H1 (cell line): ENCODE results near the gene TMEM72. TPM values are rescaled to one million over a fixed set of nuclear protein-coding genes. Genes with fewer than 3 reads are reported as not detected.
A peak's percentile ranks its signal among the peaks of the same experiment; 100 is the strongest.

ENCODE experiments used
- CTCF ChIA-PET: fragments of 300-600 bp; sonication (Branson Sonifier 250); formaldehyde crosslinking; loops from one replicate; lab custom pipeline; 2021; ENCODE audit not compliant: partially characterized antibody; lab: Charles Lee
- POLR2A ChIA-PET: fragments of 300-600 bp; sonication (Branson Sonifier 250); formaldehyde crosslinking; loops from one replicate; lab custom pipeline; 2021; ENCODE audit warnings: inconsistent platforms; ENCODE audit not compliant: partially characterized antibody; lab: Charles Lee
- DNase-seq, 2 experiments: peaks; one replicate each; pipeline versions ENCODE4 v3.0.0 to v3.0.0-alpha.2; 2010 to 2022; ENCODE audit warnings: low spot score in 2 of 2, low read depth in 1 of 2, mixed read lengths in 1 of 2
- FAIRE-seq: peaks from 2 replicates; lab custom pipeline; 2011; peaks lifted over from hg19 to GRCh38; lab: Jason Lieb, UNC
- H2AFZ ChIP-seq: 2 replicates; pipeline ENCODE4 v1.8.1; 2012; ENCODE audit warnings: low read length, inconsistent platforms
- H2AK5ac ChIP-seq: 2 replicates; pipeline ENCODE4 v1.6.1; 2013; ENCODE audit warnings: low read depth, low read length
- H2BK120ac ChIP-seq: replicated peaks from 2 replicates; pipeline ENCODE3; 2013; ENCODE audit warnings: low read depth, low read length, inconsistent platforms
- H2BK12ac ChIP-seq: 2 replicates; pipeline ENCODE4 v1.6.1; 2013; ENCODE audit warnings: low read depth, low read length
- H2BK15ac ChIP-seq: 2 replicates; pipeline ENCODE4 v1.6.1; 2013; ENCODE audit warnings: low read length
- H2BK20ac ChIP-seq: 2 replicates; pipeline ENCODE4 v1.6.1; 2013; ENCODE audit warnings: low read length
- H2BK5ac ChIP-seq: 2 replicates; pipeline ENCODE4 v1.6.1; 2013; ENCODE audit warnings: low read depth, low read length
- H3K14ac ChIP-seq: 2 replicates; pipeline ENCODE4 v1.6.1; 2013; ENCODE audit warnings: inconsistent platforms; ENCODE audit not compliant: insufficient read length
- H3K18ac ChIP-seq: 2 replicates; pipeline ENCODE4 v1.6.1; 2013; ENCODE audit warnings: low read length; ENCODE audit errors: extremely low read depth
- H3K23ac ChIP-seq: 2 replicates; pipeline ENCODE4 v1.6.1; 2013; ENCODE audit warnings: inconsistent platforms; ENCODE audit not compliant: insufficient read length
- H3K23me2 ChIP-seq: 2 replicates; pipeline ENCODE4 v1.6.1; 2013; ENCODE audit warnings: low read depth, low read length
- H3K27ac ChIP-seq: 2 replicates; pipeline ENCODE4 v1.6.1; 2011; ENCODE audit warnings: low read depth, low read length, inconsistent platforms
- H3K27me3 ChIP-seq, 4 experiments: replicated peaks in 1 of 4; 1 replicate in 1 of 4; 2 replicates in 3 of 4; pipeline versions ENCODE4 v1.6.1 to v1.8.1; 2011 to 2013; ENCODE audit warnings: low read length in 3 of 4, mild to moderate bottlenecking in 3 of 4, inconsistent platforms in 2 of 4, mixed read lengths in 2 of 4, moderate library complexity in 1 of 4; ENCODE audit not compliant: control insufficient read depth in 3 of 4, insufficient read depth in 3 of 4; ENCODE audit errors: extremely low read depth in 1 of 4
- H3K36me3 ChIP-seq, 4 experiments: 2 replicates each; pipeline versions ENCODE4 v1.6.1 to v1.8.1; 2011 to 2013; ENCODE audit warnings: mild to moderate bottlenecking in 4 of 4, low read length in 3 of 4, moderate library complexity in 2 of 4, control low read depth in 1 of 4, inconsistent platforms in 1 of 4; ENCODE audit not compliant: insufficient read depth in 4 of 4, control insufficient read depth in 2 of 4
- H3K4ac ChIP-seq: replicated peaks from 2 replicates; pipeline ENCODE3; 2013; ENCODE audit warnings: low read length, low read depth, mixed read lengths, inconsistent platforms; ENCODE audit not compliant: insufficient read length
- H3K4me1 ChIP-seq, 4 experiments: replicated peaks in 1 of 4; 1 replicate in 1 of 4; 2 replicates in 3 of 4; pipeline versions ENCODE4 v1.6.1 to v1.8.1; 2011 to 2013; ENCODE audit warnings: low read length in 3 of 4, inconsistent platforms in 2 of 4, mixed read lengths in 1 of 4; ENCODE audit not compliant: insufficient read depth in 4 of 4, control insufficient read depth in 3 of 4
- H3K4me2 ChIP-seq, 2 experiments: 2 replicates each; pipeline versions ENCODE4 v1.6.1 to v1.8.1; 2011 to 2013; ENCODE audit warnings: low read depth in 2 of 2, low read length in 2 of 2, control low read depth in 1 of 2, inconsistent platforms in 1 of 2, mild to moderate bottlenecking in 1 of 2; ENCODE audit not compliant: insufficient read depth in 1 of 2
- H3K4me3 ChIP-seq, 4 experiments: fragments of 200-600, 300-600 bp in 1 of 4; sonication (generic), shearing (Covaris generic), sonication (Bioruptor Twin) in 1 of 4; 2 replicates each; pipeline versions ENCODE4 v1.5.1 to v1.8.1; 2011 to 2016; ENCODE audit warnings: low read length in 4 of 4, low read depth in 3 of 4, control low read depth in 2 of 4, inconsistent platforms in 2 of 4, mild to moderate bottlenecking in 2 of 4, mixed read lengths in 1 of 4, moderate library complexity in 1 of 4; ENCODE audit not compliant: insufficient read depth in 2 of 4; ENCODE audit errors: extremely low read depth in 1 of 4
- H3K56ac ChIP-seq: replicated peaks from 2 replicates; pipeline ENCODE3; 2013; ENCODE audit warnings: low read depth, mild to moderate bottlenecking, mixed read lengths, low read length, inconsistent platforms; ENCODE audit not compliant: insufficient read length
- H3K79me1 ChIP-seq: 2 replicates; pipeline ENCODE4 v1.6.1; 2013; ENCODE audit warnings: low read depth, low read length, control low read depth
- H3K79me2 ChIP-seq, 2 experiments: 2 replicates each; pipeline versions ENCODE4 v1.6.1 to v1.8.1; 2012 to 2013; ENCODE audit warnings: low read length in 2 of 2, mild to moderate bottlenecking in 2 of 2, inconsistent platforms in 1 of 2; ENCODE audit not compliant: insufficient read depth in 2 of 2, control insufficient read depth in 1 of 2
- H3K9ac ChIP-seq, 4 experiments: replicated peaks in 1 of 4; 1 replicate in 1 of 4; 2 replicates in 3 of 4; pipeline versions ENCODE4 v1.6.1 to v1.8.1; 2011 to 2013; ENCODE audit warnings: low read depth in 3 of 4, low read length in 3 of 4, control low read depth in 2 of 4, mild to moderate bottlenecking in 2 of 4, moderate library complexity in 2 of 4, inconsistent platforms in 1 of 4; ENCODE audit errors: extremely low read depth in 1 of 4
- H3K9me3 ChIP-seq, 2 experiments: 2 replicates each; pipeline versions ENCODE4 v1.6.1 to v1.8.1; 2012 to 2013; ENCODE audit warnings: mild to moderate bottlenecking in 2 of 2, moderate library complexity in 2 of 2, control low read depth in 1 of 2, inconsistent platforms in 1 of 2, low read depth in 1 of 2, low read length in 1 of 2, mixed read lengths in 1 of 2; ENCODE audit not compliant: insufficient read depth in 2 of 2
- H4K20me1 ChIP-seq, 2 experiments: replicated peaks in 1 of 2; 2 replicates each; pipeline versions ENCODE3 to v1.8.1; 2011 to 2013; ENCODE audit warnings: inconsistent platforms in 2 of 2, low read length in 2 of 2, mild to moderate bottlenecking in 1 of 2; ENCODE audit not compliant: insufficient read depth in 2 of 2, control insufficient read depth in 1 of 2
- H4K5ac ChIP-seq: 2 replicates; pipeline ENCODE4 v1.6.1; 2013; ENCODE audit warnings: low read length, low read depth, mixed read lengths, inconsistent platforms; ENCODE audit not compliant: insufficient read length
- H4K8ac ChIP-seq: 2 replicates; pipeline ENCODE4 v1.8.0; 2013; ENCODE audit warnings: mild to moderate bottlenecking, moderate library complexity, low read length, inconsistent platforms; ENCODE audit not compliant: insufficient read depth; ENCODE audit errors: extremely low read depth
- H4K91ac ChIP-seq: replicated peaks from 2 replicates; pipeline ENCODE3; 2013; ENCODE audit warnings: low read length, mixed read lengths, inconsistent platforms; ENCODE audit not compliant: insufficient read length
- CBX5 ChIP-seq: fragments of 300-800, 300-1000 bp; sonication (generic); IDR thresholded peaks from 2 replicates; pipeline ENCODE4 v1.7.1; 2016; ENCODE audit warnings: antibody characterized with exemption, low read length, low read depth
- CBX8 ChIP-seq: fragments of 300-800, 300-1000 bp; sonication (generic); IDR thresholded peaks from 2 replicates; pipeline ENCODE4 v1.7.1; 2016; ENCODE audit warnings: low read depth, low read length, borderline replicate concordance
- HDAC6 ChIP-seq: IDR thresholded peaks from one replicate; pipeline ENCODE4 v1.7.1; 2012; ENCODE audit warnings: low read depth, mild to moderate bottlenecking, inconsistent platforms, low read length, moderate library complexity
- JUN ChIP-seq: IDR thresholded peaks from 2 replicates; pipeline ENCODE4 v1.6.1; 2011; ENCODE audit warnings: low read depth, mild to moderate bottlenecking, improper control_type of control experiment, low read length
- KDM5A ChIP-seq: fragments of 200-600 bp; IDR thresholded peaks from 2 replicates; pipeline ENCODE4 v1.7.1; 2012; ENCODE audit warnings: mild to moderate bottlenecking, low read length, inconsistent platforms, mixed read lengths
- MAFK ChIP-seq: IDR thresholded peaks from 2 replicates; pipeline ENCODE4 v1.6.1; 2012; ENCODE audit warnings: low read depth, mild to moderate bottlenecking, improper control_type of control experiment, low read length
- POLR2AphosphoS5 ChIP-seq: IDR thresholded peaks from 2 replicates; pipeline ENCODE4 v1.6.1; 2011; ENCODE audit warnings: low read depth, low read length
- RNF2 ChIP-seq: fragments of 200-900, 300-1000 bp; sonication (generic); IDR thresholded peaks from 2 replicates; pipeline ENCODE4 v1.7.1; 2016; ENCODE audit warnings: borderline replicate concordance, low read depth, mild to moderate bottlenecking, antibody characterized with exemption, low read length; ENCODE audit not compliant: poor library complexity, severe bottlenecking; ENCODE audit errors: missing control alignments
- SP4 ChIP-seq: IDR thresholded peaks from 2 replicates; pipeline ENCODE4 v1.6.1; 2012; ENCODE audit warnings: low read length, inconsistent platforms
- TBP ChIP-seq: IDR thresholded peaks from 2 replicates; pipeline ENCODE4 v1.6.1; 2011; ENCODE audit warnings: low read depth, low read length, improper control_type of control experiment
- TCF12 ChIP-seq: IDR thresholded peaks from 2 replicates; pipeline ENCODE4 v1.6.1; 2011; ENCODE audit warnings: low read depth, mild to moderate bottlenecking, low read length
- TEAD4 ChIP-seq: IDR thresholded peaks from 2 replicates; pipeline ENCODE4 v1.6.1; 2012; ENCODE audit warnings: low read depth, low read length, inconsistent platforms, mixed read lengths
- WGBS, 2 experiments: shearing (Covaris generic) in 1 of 2; methylation state at CpG; one replicate each; pipeline versions ENCODE4 v1.1.6 to v1.1.7; 2013 to 2015; ENCODE audit warnings: low lambda C conversion rate in 2 of 2, mixed read lengths in 2 of 2, inconsistent platforms in 1 of 2, low coverage in 1 of 2, missing lambda C conversion rate in 1 of 2; ENCODE audit not compliant: insufficient replicate concordance in 2 of 2, insufficient coverage in 1 of 2, insufficient read length in 1 of 2; ENCODE audit errors: extremely low coverage in 1 of 2, missing lambda C conversion rate in 1 of 2; 5-methylcytosine and 5-hydroxymethylcytosine counted together
- polyA plus RNA-seq, 7 experiments: library from polyadenylated mRNA; depleted of rRNA in 3 of 7; stranded (reverse) in 5 of 7; unstranded in 2 of 7; fragments of >200 nt in 5 of 7; fragments of 200-250 nt in 2 of 7; gene quantifications; 1 replicate in 5 of 7; 2 replicates in 1 of 7; 4 replicates in 1 of 7; pipeline versions ENCODE4 v1.2.1 to v1.2.3, GENCODE V29; 2011 to 2013; ENCODE audit warnings: missing spikeins in 2 of 7, mixed read lengths in 2 of 7
- total RNA-seq: library from RNA; stranded (reverse); fragmentation: NEBNext Ultra II Directional; extraction: Animal tissue kit (Norgen Biotek cat#: 25700); gene quantifications from 2 replicates; pipeline ENCODE4 v1.2.1, GENCODE V29; 2021
- TF ChIP-seq, protein P1 (sequence below): IDR thresholded peaks from 2 replicates; pipeline ENCODE4 v1.6.1; 2011; ENCODE audit warnings: low read depth, mild to moderate bottlenecking, low read length; ENCODE audit not compliant: insufficient read depth

TMEM72 gene
- total and polyA plus RNA-seq, 2 of the 8 experiments (the other 6 are each of a cell fraction or from before 2014, with no cell fraction given) = not detected

DNA sequence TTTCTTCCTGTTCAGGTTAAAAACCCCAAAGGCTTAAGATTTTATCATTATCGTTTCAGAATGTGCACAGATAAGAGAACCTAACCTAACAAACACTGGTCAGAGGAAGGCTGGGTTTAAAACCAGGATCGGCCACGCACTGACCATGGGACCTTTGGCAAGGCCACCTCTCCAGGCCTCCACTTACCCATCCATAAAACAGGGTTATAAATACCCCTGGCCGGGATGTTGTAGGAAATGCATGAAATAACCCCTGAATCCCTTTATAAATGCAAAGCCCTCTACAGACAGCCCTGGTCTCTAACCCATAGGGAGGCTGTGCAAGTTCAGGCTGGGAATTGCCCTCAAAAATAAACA is 67.1 kb downstream of the TMEM72 start:
- no peak for FAIRE-seq
- H3K9ac ChIP-seq = no peak overlapping the region
- no peak overlapping the region for H2AK5ac ChIP-seq
- peak overlapping the region in 2 of 4 experiments; percentile 8 to 49; a peak in 2 of 8 replicates for H3K4me3 ChIP-seq
- H2BK120ac ChIP-seq = no peak overlapping the region
- POLR2A ChIA-PET = interaction anchor here (0.8 to 3.3 kb wide), 12 partner anchors 9 to 45 kb away, joined by 3 to 23 read pairs (median 5); partner anchors contain the start of gene ZNF22
- no peak overlapping the region for H3K27ac ChIP-seq
- no peaks in the 10 kb centered on the region for H3K27me3 ChIP-seq
- no peak overlapping the region for H4K8ac ChIP-seq
- 75% methylated on average over 4 of the region's 4 CpGs; no CpG with 5 or more reads in 1 of the 2 experiments for WGBS, 2 experiments
- peak overlapping the region; percentile 22 for H3K4ac ChIP-seq
- H3K23ac ChIP-seq = no peak overlapping the region
- H3K23me2 ChIP-seq = peaks cover 9% of the 10 kb centered on the region; the same call in 1 of the 2 replicates
- CTCF ChIA-PET = interaction anchor here (0.6 to 4.8 kb wide), 11 partner anchors 9 to 303 kb away, joined by 3 to 43 read pairs (median 4); partner anchors contain the start of gene RASSF4
- H4K5ac ChIP-seq = no peak overlapping the region
- H3K9me3 ChIP-seq = no peaks in the 10 kb centered on the region
- peak overlapping the region; percentile 19 for H4K91ac ChIP-seq
- TF ChIP-seq TEAD4 = no peak
- TF ChIP-seq MAFK = no peak
- no peak for TF ChIP-seq JUN
- TF ChIP-seq TCF12 = no peak
- no peak for TF ChIP-seq POLR2AphosphoS5
- TF ChIP-seq HDAC6 = no peak
- no peak for TF ChIP-seq CBX5
- TF ChIP-seq, protein P1, sequence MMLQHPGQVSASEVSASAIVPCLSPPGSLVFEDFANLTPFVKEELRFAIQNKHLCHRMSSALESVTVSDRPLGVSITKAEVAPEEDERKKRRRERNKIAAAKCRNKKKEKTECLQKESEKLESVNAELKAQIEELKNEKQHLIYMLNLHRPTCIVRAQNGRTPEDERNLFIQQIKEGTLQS = no peak
- no peak for TF ChIP-seq SP4
- TF ChIP-seq KDM5A = no peak
- no peak for TF ChIP-seq TBP
- TF ChIP-seq CBX8 = no peak
- no peak for TF ChIP-seq RNF2
- H3K79me2 ChIP-seq = no peaks in the 10 kb centered on the region
- H4K20me1 ChIP-seq = no peaks in the 10 kb centered on the region
- H3K36me3 ChIP-seq = no peaks in the 10 kb centered on the region
- H2BK12ac ChIP-seq = 0 out of 2 replicates have a peak overlapping the region, but pooled peaks have one; percentile 60
- no peak for DNase-seq
- H3K56ac ChIP-seq = no peak overlapping the region
- no peak overlapping the region for H2BK5ac ChIP-seq
- no peak overlapping the region; the same call in 1 of the 2 replicates for H3K18ac ChIP-seq
- no peak overlapping the region for H2AFZ ChIP-seq
- H2BK15ac ChIP-seq = no peak overlapping the region
- H2BK20ac ChIP-seq = no peak overlapping the region
- H3K14ac ChIP-seq = no peak overlapping the region
- peaks cover 26 to 56% (median 38%) of the 10 kb centered on the region in 4 experiments for H3K4me1 ChIP-seq
- peak overlapping the region; percentile 22 to 48; a peak in 3 of 4 replicates for H3K4me2 ChIP-seq
- no peaks in the 10 kb centered on the region for H3K79me1 ChIP-seq
